Measurements from ENCODE around the gene CAMK2N2. TPM values are rescaled to one million over a fixed set of nuclear protein-coding genes. Genes with fewer than 3 reads are reported as not detected.

CAMK2N2 gene
- under 1 TPM; 0.13 to 0.29 (median 0.16) TPM for polyA plus RNA-seq (ENCODE audit: insufficient read depth in 1 of 5, insufficient read length in 5 of 5, low replicate concordance in 1 of 5)
- long read RNA-seq, donor 1 = 0 reads
- long read RNA-seq, donor 2 = 0 reads
- long read RNA-seq, donor 3, partial matches to known transcripts = 76 of 76 reads
- long read RNA-seq, donor 3, other reads (novel, unspliced or antisense) = 0 of 76 reads
- long read RNA-seq, donor 4 = 0 reads
- long read RNA-seq, donor 5 = 0 reads
- long read RNA-seq, donor 6 = 0 reads
- long read RNA-seq, donor 7, partial matches to known transcripts = 0 of 1 reads
- long read RNA-seq, donor 7, other reads (novel, unspliced or antisense) = 0 of 1 reads
- long read RNA-seq, donor 8, partial matches to known transcripts = 25 of 25 reads
- long read RNA-seq, donor 8, other reads (novel, unspliced or antisense) = 0 of 25 reads

GRCh38 chr3:184261270-184261853 lies at the start of gene CAMK2N2:
Gene CAMK2N2 (minus strand): TSS chr3:184261553. CDS start chr3:184261285, 268 bp downstream.
- no peak for DNase-seq

GRCh38 chr3:184308744-184309143 lies 47.4 kb upstream of the CAMK2N2 start:
- no peak for DNase-seq

- no peak for DNase-seq
These were observed 46.6 kb upstream of the CAMK2N2 start for GRCh38 chr3:184307915-184308314.

- no peak for DNase-seq
These were observed 45.1 kb upstream of the CAMK2N2 start for GRCh38 chr3:184306341-184306972.

- DNase-seq = no peak
These were observed 44.2 kb upstream of the CAMK2N2 start for GRCh38 chr3:184305577-184305976.

- no peak for DNase-seq
These were observed 39.0 kb upstream of the CAMK2N2 start for GRCh38 chr3:184300378-184300720.

GRCh38 chr3:184299488-184300377 lies 38.4 kb upstream of the CAMK2N2 start:
- no peak for DNase-seq

- peak; percentile 95 to 96 for DNase-seq
These were observed 37.6 kb upstream of the CAMK2N2 start, which contains the start of gene PSMD2 for GRCh38 chr3:184298759-184299487. Gene PSMD2 (plus strand): TSS chr3:184299241. CDS start chr3:184299267, 26 bp downstream.

- no peak for DNase-seq
These were observed 35.3 kb upstream of the CAMK2N2 start for GRCh38 chr3:184296616-184297015.

GRCh38 chr3:184295771-184296170 lies 34.4 kb upstream of the CAMK2N2 start:
- DNase-seq = no peak

GRCh38 chr3:184291738-184292445 lies 30.5 kb upstream of the CAMK2N2 start:
- DNase-seq = no peak

- DNase-seq = no peak
These were observed 29.8 kb upstream of the CAMK2N2 start for GRCh38 chr3:184291044-184291737.

GRCh38 chr3:184290331-184290730 lies 29.0 kb upstream of the CAMK2N2 start:
- no peak for DNase-seq

GRCh38 chr3:184289426-184289938 lies 28.1 kb upstream of the CAMK2N2 start:
- no peak for DNase-seq

- peak; percentile 34 to 52 for DNase-seq
These were observed 23.3 kb upstream of the CAMK2N2 start for GRCh38 chr3:184284696-184285095.

- DNase-seq = no peak
These were observed 22.3 kb upstream of the CAMK2N2 start for GRCh38 chr3:184283681-184284080.

GRCh38 chr3:184282941-184283340 lies 21.6 kb upstream of the CAMK2N2 start:
- DNase-seq = no peak

- no peak for DNase-seq
These were observed 16.0 kb upstream of the CAMK2N2 start for GRCh38 chr3:184277366-184277765.
